HepG2 (cell line): ENCODE measurements around the gene ZNF324B. TPM values are rescaled to one million over a fixed set of nuclear protein-coding genes. Genes with fewer than 3 reads are reported as not detected.
A peak's percentile ranks its signal among the peaks of the same experiment; 100 is the strongest.

ENCODE experiments used
- CSRNP2 ChIP-seq: sonication (generic); formaldehyde crosslinking; conservative IDR thresholded peaks from 2 replicates; pipeline ENCODE4 v1.8.0; 2022; ENCODE audit warnings: low read depth, missing genetic modification reagents
- DR1 ChIP-seq: sonication (generic); formaldehyde crosslinking; IDR thresholded peaks from 2 replicates; pipeline ENCODE4 v1.8.0; 2021; ENCODE audit warnings: mild to moderate bottlenecking, missing genetic modification reagents, inconsistent platforms
- GATA4 ChIP-seq: sonication (generic); IDR thresholded peaks from 2 replicates; pipeline ENCODE4 v1.6.1; 2016; ENCODE audit warnings: antibody characterized with exemption, low read depth, borderline replicate concordance
- HES4 ChIP-seq: sonication (generic); formaldehyde crosslinking; IDR thresholded peaks from 2 replicates; pipeline ENCODE4 v1.9.0; 2021; ENCODE audit warnings: mild to moderate bottlenecking, missing genetic modification reagents, borderline replicate concordance
- KDM5B ChIP-seq: sonication (generic); formaldehyde crosslinking; IDR thresholded peaks from 2 replicates; pipeline ENCODE4 v1.4.0; 2020; ENCODE audit warnings: missing genetic modification reagents, mild to moderate bottlenecking, borderline replicate concordance
- KLF15 ChIP-seq: sonication (generic); formaldehyde crosslinking; IDR thresholded peaks from 2 replicates; pipeline ENCODE4 v1.8.1; 2023; ENCODE audit warnings: borderline replicate concordance, mild to moderate bottlenecking, inconsistent platforms, missing genetic modification reagents, mixed read lengths
- MED8 ChIP-seq: sonication (generic); formaldehyde crosslinking; IDR thresholded peaks from 2 replicates; pipeline ENCODE4 v1.8.1; 2023; ENCODE audit warnings: mild to moderate bottlenecking, missing genetic modification reagents; ENCODE audit not compliant: insufficient replicate concordance
- PBX3 ChIP-seq: sonication (generic); formaldehyde crosslinking; IDR thresholded peaks from 2 replicates; pipeline ENCODE4 v1.8.1; 2023; ENCODE audit warnings: missing genetic modification reagents, inconsistent platforms, borderline replicate concordance
- PHF21A ChIP-seq: sonication (generic); formaldehyde crosslinking; IDR thresholded peaks from 2 replicates; pipeline ENCODE4 v1.5.0; 2020; ENCODE audit warnings: mild to moderate bottlenecking, missing genetic modification reagents
- RBM39 ChIP-seq: fragments of 200-400 bp; formaldehyde crosslinking; IDR thresholded peaks from one replicate; pipeline ENCODE4 v1.6.1; 2018; ENCODE audit warnings: antibody characterized with exemption, mild to moderate bottlenecking, low read depth, low read length; ENCODE audit not compliant: poor library complexity, severe bottlenecking
- REPIN1 ChIP-seq: sonication (generic); formaldehyde crosslinking; IDR thresholded peaks from 2 replicates; pipeline ENCODE4 v1.8.0; 2022; ENCODE audit warnings: missing genetic modification reagents, low read depth, mild to moderate bottlenecking, borderline replicate concordance
- SALL2 ChIP-seq: sonication (generic); formaldehyde crosslinking; IDR thresholded peaks from 2 replicates; pipeline ENCODE4 v1.8.1; 2023; ENCODE audit warnings: mild to moderate bottlenecking, missing genetic modification reagents, inconsistent platforms
- SNAI1 ChIP-seq: sonication (generic); formaldehyde crosslinking; IDR thresholded peaks from 2 replicates; pipeline ENCODE4 v1.5.0; 2020; ENCODE audit warnings: mild to moderate bottlenecking, missing genetic modification reagents, borderline replicate concordance
- SP1 ChIP-seq, 2 experiments: fragments of 450-650 bp in 1 of 2; sonication (generic) in 1 of 2; formaldehyde crosslinking in 1 of 2; IDR thresholded peaks; 2 replicates each; pipeline versions ENCODE4 v1.4.0 to v1.6.1; 2016 to 2020; ENCODE audit warnings: missing genetic modification reagents in 1 of 2
- THAP7 ChIP-seq: sonication (generic); formaldehyde crosslinking; IDR thresholded peaks from 2 replicates; pipeline ENCODE4 v1.8.1; 2023; ENCODE audit warnings: mild to moderate bottlenecking, missing genetic modification reagents
- ZMYM4 ChIP-seq: sonication (generic); formaldehyde crosslinking; IDR thresholded peaks from 2 replicates; pipeline ENCODE4 v1.8.1; 2023; ENCODE audit warnings: mild to moderate bottlenecking, missing genetic modification reagents
- ZNF18 ChIP-seq: sonication (generic); formaldehyde crosslinking; IDR thresholded peaks from 2 replicates; pipeline ENCODE4 v1.8.0; 2022; ENCODE audit warnings: mild to moderate bottlenecking, missing genetic modification reagents; ENCODE audit not compliant: insufficient replicate concordance
- ZNF20 ChIP-seq: sonication (generic); formaldehyde crosslinking; IDR thresholded peaks from 2 replicates; pipeline ENCODE4 v1.4.0; 2020; ENCODE audit warnings: mild to moderate bottlenecking, moderate library complexity, missing genetic modification reagents
- ZNF225 ChIP-seq: sonication (generic); formaldehyde crosslinking; IDR thresholded peaks from 2 replicates; pipeline ENCODE4 v1.4.0; 2020; ENCODE audit warnings: mild to moderate bottlenecking, missing genetic modification reagents
- ZNF569 ChIP-seq: sonication (generic); formaldehyde crosslinking; IDR thresholded peaks from 2 replicates; pipeline ENCODE4 v1.5.0; 2020; ENCODE audit warnings: mild to moderate bottlenecking, missing genetic modification reagents, moderate library complexity, borderline replicate concordance
- ZNF629 ChIP-seq: sonication (generic); formaldehyde crosslinking; conservative IDR thresholded peaks from 2 replicates; pipeline ENCODE4 v1.5.0; 2020; ENCODE audit warnings: missing genetic modification reagents
- ZNF670 ChIP-seq: sonication (generic); formaldehyde crosslinking; IDR thresholded peaks from 2 replicates; pipeline ENCODE4 v1.8.0; 2022; ENCODE audit warnings: mild to moderate bottlenecking, missing genetic modification reagents, borderline replicate concordance
- ZNF709 ChIP-seq: sonication (generic); formaldehyde crosslinking; IDR thresholded peaks from 2 replicates; pipeline ENCODE4 v1.5.0; 2020; ENCODE audit warnings: mild to moderate bottlenecking, missing genetic modification reagents
- polyA plus RNA-seq, 8 experiments: library from polyadenylated mRNA; depleted of rRNA in 3 of 8; stranded (reverse) in 7 of 8; unstranded in 1 of 8; fragments of >200 nt; fragmentation: Illumina TruSeq in 4 of 8; extraction: Trizol in 4 of 8; gene quantifications; 2 replicates each; pipeline versions ENCODE4 v1.2.1 to v1.2.3, GENCODE V29; 2011 to 2016; ENCODE audit warnings: low read depth in 4 of 8, missing spikeins in 1 of 8, mixed read lengths in 1 of 8; ENCODE audit not compliant: insufficient read depth in 1 of 8
- total RNA-seq, 5 experiments: library from RNA; depleted of rRNA; stranded (reverse); fragments of >200 nt; fragmentation: Illumina TruSeq; extraction: Trizol; gene quantifications; 2 replicates each; pipeline ENCODE4 v1.2.3, GENCODE V29; 2016; ENCODE audit warnings: low read depth in 1 of 5

The ZNF324B gene
- total and polyA plus RNA-seq, 2 of the 13 experiments (the other 11 are each of a cell fraction or from before 2014, with no cell fraction given), result 0.53 to 3.0 TPM

- no peak for TF ChIP-seq ZNF20
- peak; percentile 70 for TF ChIP-seq DR1
- peak; percentile 38; the same call in 1 of the 2 replicates for TF ChIP-seq SNAI1 (CRISPR knock-in tag)
- TF ChIP-seq KDM5B, result no peak; the same call in 1 of the 2 replicates
- peak; percentile 83 for TF ChIP-seq THAP7
- peak; percentile 34 for TF ChIP-seq ZNF18 (CRISPR knock-in tag)
- peak; percentile 98 for TF ChIP-seq SALL2 (CRISPR knock-in tag)
- 0 out of 2 replicates have a peak, but pooled peaks have one; percentile 52 for TF ChIP-seq ZNF225
- peak; percentile 62; the same call in 1 of the 2 replicates for TF ChIP-seq PHF21A
- TF ChIP-seq RBM39, result no peak
- peak; percentile 77 for TF ChIP-seq ZMYM4
- no peak for TF ChIP-seq CSRNP2 (CRISPR knock-in tag)
- TF ChIP-seq HES4 (CRISPR knock-in tag), result 0 out of 2 replicates have a peak, but pooled peaks have one; percentile 60
- TF ChIP-seq ZNF709, result peak; percentile 61; the same call in 1 of the 2 replicates
- TF ChIP-seq GATA4, result no peak
- TF ChIP-seq PBX3, result no peak
- no peak for TF ChIP-seq ZNF629 (CRISPR knock-in tag)
- TF ChIP-seq MED8 (CRISPR knock-in tag), result peak; percentile 76
- no peak for TF ChIP-seq ZNF569 (CRISPR knock-in tag)
- peak; percentile 39; the same call in 1 of the 2 replicates for TF ChIP-seq ZNF670 (CRISPR knock-in tag)
- TF ChIP-seq KLF15, result no peak
- peak; percentile 92 for TF ChIP-seq REPIN1 (CRISPR knock-in tag)
- TF ChIP-seq SP1 (IDR thresholded peaks at IDR 0.05), result no peak
- TF ChIP-seq SP1 (CRISPR knock-in tag; IDR thresholded peaks at IDR 0.05), result peak; percentile 93
Measured at GRCh38 chr19:58499021-58499927, 47.9 kb downstream of the ZNF324B start (continued).
